Smooth muscle cell of the brain vasculature (primary cell): ENCODE results near the gene NFKB1.
"Not testable (repeated sequence)": the region's sequence is repeated elsewhere in the genome, so short reads cannot be mapped to it uniquely, and the experiment has no call there.

Source experiments
- DNase-seq: peaks from one replicate; pipeline ENCODE4 v3.0.0-alpha.2; 2012; ENCODE audit warnings: low read depth, low spot score

NFKB1 gene, protein sequence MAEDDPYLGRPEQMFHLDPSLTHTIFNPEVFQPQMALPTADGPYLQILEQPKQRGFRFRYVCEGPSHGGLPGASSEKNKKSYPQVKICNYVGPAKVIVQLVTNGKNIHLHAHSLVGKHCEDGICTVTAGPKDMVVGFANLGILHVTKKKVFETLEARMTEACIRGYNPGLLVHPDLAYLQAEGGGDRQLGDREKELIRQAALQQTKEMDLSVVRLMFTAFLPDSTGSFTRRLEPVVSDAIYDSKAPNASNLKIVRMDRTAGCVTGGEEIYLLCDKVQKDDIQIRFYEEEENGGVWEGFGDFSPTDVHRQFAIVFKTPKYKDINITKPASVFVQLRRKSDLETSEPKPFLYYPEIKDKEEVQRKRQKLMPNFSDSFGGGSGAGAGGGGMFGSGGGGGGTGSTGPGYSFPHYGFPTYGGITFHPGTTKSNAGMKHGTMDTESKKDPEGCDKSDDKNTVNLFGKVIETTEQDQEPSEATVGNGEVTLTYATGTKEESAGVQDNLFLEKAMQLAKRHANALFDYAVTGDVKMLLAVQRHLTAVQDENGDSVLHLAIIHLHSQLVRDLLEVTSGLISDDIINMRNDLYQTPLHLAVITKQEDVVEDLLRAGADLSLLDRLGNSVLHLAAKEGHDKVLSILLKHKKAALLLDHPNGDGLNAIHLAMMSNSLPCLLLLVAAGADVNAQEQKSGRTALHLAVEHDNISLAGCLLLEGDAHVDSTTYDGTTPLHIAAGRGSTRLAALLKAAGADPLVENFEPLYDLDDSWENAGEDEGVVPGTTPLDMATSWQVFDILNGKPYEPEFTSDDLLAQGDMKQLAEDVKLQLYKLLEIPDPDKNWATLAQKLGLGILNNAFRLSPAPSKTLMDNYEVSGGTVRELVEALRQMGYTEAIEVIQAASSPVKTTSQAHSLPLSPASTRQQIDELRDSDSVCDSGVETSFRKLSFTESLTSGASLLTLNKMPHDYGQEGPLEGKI

GRCh38 chr4:102500696-102501446 lies at the start of gene NFKB1:
NFKB1 (plus strand) TSS chr4:102501359; CDS start chr4:102525519, 24,160 bp downstream.
- DNase-seq, result no peak

DNA sequence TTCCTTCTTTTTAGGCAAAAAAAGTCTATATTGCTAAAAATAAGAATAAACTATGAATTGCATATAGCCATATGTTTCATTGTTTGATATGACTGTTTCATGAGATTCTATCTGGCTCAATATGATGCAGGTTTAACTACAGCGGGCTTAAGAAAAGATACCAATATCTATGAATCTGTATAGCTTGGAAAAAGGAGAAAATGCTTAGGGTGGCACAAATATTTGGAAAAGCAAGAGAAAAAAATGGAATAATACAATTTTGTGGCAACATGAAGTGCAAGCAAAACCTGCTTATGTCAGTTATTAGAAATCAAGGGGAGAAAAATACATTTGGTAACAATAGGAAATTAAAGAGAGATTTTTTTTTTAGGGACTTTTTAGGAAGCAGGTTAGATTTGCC lies 48.3 kb upstream of the NFKB1 start:
- DNase-seq, result no peak

DNA sequence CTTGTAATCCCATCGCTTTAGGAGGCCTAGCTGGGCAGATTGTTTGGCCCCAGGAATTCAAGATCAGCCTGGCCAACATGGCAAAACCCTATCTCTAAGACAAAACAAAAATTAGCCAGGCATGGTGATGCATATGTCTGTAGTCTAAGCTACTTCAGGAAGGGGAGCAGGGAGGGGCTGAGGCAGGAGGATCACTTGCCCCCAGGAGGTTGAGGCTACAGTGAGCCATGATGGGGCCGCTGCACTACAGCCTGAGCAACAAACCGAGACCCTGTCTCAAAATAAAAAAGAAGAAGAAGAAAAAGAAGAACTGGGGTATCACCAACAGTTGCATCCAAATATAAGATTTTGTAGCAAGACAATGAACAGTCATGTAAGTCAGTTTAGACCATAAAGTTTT lies 47.3 kb upstream of the NFKB1 start:
- no peak for DNase-seq

- no peak for DNase-seq
Observed at GRCh38 chr4:102454268-102454667, 46.9 kb upstream of the NFKB1 start.

GRCh38 chr4:102454981-102455685 lies 46.0 kb upstream of the NFKB1 start:
- DNase-seq, result no peak

DNA sequence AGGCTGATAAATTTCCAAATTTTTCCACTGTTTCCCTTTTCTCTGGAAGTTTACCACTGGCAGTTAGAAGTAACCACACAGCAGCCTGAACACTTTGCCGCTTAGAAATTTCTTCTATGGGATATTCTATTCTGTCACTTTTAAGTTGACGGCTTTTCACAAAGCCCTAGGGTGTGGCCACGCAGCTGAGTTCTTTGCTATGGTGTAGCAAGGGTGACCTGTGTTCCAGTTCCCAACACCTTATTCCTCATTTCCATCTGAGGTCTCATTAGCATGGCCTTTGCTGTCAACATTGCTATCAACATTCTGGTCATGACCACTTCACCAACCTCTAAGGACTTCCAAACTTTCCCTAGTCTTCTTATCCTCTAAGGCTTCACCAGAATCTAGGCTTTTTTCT lies 45.4 kb upstream of the NFKB1 start:
- DNase-seq, result no peak

- DNase-seq, result no peak
Observed at GRCh38 chr4:102466298-102466697, 34.9 kb upstream of the NFKB1 start.

- no peak for DNase-seq
Observed at GRCh38 chr4:102469806-102470205, 31.4 kb upstream of the NFKB1 start.

- no peak for DNase-seq
Observed at GRCh38 chr4:102472441-102473013, 28.6 kb upstream of the NFKB1 start.

DNA sequence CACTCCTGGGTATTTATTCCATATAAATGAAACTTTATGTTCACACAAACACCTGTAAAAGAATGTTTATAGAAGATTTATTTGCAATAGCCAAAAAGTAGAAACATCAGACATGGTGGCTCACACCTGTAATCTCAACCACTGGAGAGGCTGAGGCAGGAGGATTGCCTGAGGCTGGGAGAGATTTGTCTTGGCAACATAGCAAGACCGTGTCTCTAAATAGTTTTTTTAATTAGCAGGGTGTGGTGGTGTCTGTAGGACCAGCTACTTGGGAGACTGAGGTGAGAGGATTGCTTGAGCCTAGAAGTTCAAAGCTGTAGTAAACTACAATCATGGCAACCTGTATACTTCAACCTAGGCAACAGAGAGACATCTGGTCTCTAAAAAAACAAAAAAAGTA lies 27.7 kb upstream of the NFKB1 start:
- no peak for DNase-seq

- DNase-seq, result no peak
Observed at GRCh38 chr4:102474736-102475504, 26.2 kb upstream of the NFKB1 start.

DNA sequence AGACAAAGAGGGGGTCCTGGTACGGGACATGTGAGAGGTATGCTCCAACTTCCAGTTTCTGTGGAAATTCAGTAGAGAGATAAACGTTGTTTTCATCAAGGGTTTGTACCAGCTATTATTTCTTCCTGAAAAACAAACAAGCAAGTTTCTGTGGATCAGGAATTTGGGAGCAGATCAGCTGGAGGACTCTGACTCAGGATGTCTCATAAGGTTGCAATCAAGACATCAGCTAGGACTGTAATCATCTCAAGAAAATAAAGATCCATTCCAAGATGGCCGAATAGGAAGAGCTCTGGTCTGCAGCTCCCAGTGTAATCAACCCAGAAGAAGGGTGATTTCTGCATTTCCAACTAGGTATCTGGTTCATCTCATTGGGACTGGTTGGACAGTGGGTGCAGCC lies 23.5 kb upstream of the NFKB1 start:
- DNase-seq, result no peak

GRCh38 chr4:102478186-102478585 lies 23.0 kb upstream of the NFKB1 start:
- DNase-seq, result no peak

GRCh38 chr4:102479832-102480231 lies 21.3 kb upstream of the NFKB1 start:
- DNase-seq, result not testable (repeated sequence)

DNA sequence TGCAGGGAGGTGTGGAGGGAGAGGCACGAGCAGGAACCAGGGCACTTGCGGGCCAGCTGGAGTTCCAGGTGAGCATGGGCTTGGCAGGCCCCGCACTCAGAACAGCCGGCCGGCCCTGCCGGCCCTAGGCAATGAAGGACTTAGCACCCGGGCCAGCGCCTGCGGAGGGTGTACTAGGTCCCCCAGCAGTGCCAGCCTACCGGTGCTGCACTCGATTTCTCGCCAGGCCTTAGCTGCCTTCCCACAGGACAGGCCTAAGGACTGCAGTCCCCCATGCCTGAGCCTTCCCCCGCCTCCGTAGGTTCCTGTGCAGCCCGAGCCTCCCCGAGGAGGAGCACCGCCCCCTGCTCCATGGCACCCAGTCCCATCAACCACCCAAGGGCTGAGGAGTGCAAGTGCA lies 18.0 kb upstream of the NFKB1 start:
- DNase-seq, result no peak

- not testable (repeated sequence) for DNase-seq
Observed at GRCh38 chr4:102483990-102484692, 17.0 kb upstream of the NFKB1 start.

- no peak for DNase-seq
Observed at GRCh38 chr4:102492531-102493241, 8.5 kb upstream of the NFKB1 start.

DNA sequence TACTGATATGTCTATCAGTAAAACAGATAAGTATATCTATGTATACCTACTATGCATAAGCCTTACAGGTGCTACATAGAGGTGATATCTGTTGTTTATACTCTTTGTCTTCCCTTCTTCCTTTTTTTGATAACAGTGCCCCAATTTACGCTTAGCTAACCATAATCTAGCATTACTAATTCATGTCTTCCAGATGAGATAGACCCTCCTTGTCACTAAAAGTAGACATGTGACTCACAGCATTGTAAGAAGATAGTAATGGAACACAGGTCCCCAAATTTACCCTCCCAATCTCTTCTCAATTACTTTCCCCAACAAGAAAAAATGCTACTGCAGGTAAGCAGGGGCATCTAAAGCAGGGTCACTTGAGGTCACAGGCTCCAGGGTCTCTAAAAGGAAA lies 7.9 kb upstream of the NFKB1 start:
- no peak for DNase-seq

DNA sequence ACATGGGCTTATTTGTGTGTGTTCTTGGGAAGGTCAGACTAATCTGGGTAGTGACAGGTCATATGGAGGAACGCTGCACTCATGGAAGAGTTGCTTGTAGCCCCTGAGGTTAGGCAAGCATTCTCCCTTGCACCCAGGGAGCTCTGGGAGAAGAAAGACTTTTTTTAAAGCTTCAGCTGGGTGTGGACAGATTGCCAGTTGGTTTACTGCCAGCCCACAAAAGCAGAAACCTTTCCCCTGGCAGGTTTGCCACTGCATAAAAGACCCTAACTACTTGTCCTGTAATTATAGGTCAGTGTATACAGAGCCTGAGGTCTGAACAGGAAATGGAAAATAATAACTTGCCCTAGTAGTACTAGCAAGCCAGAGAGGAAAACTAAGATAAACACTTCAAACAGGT lies 7.4 kb upstream of the NFKB1 start:
- DNase-seq, result no peak
